BJ (cell line): ENCODE results near the gene LIMK1. TPM values are rescaled to one million over a fixed set of nuclear protein-coding genes. Genes with fewer than 3 reads are reported as not detected.

ENCODE experiments used
- CTCF ChIA-PET: fragments of 350-600 bp; formaldehyde crosslinking; extraction: SDS; loops from one replicate; lab custom pipeline; 2021; ENCODE audit warnings: antibody characterized with exemption, inconsistent platforms; lab: Yijun Ruan, JAX
- POLR2A ChIA-PET: fragments of 300-600 bp; sonication (Branson Sonifier 250); formaldehyde crosslinking; extraction: SDS; loops from one replicate; lab custom pipeline; 2021; ENCODE audit warnings: antibody characterized with exemption; lab: Charles Lee
- DNase-seq: peaks from one replicate; pipeline ENCODE4 v3.0.0-alpha.2; 2011; ENCODE audit warnings: low read depth
- H3K27me3 ChIP-seq: 2 replicates; pipeline ENCODE4 v1.6.0; 2011; ENCODE audit warnings: low read length; ENCODE audit not compliant: control insufficient read depth, insufficient read depth
- H3K36me3 ChIP-seq: 2 replicates; pipeline ENCODE4 v1.5.1; 2011; ENCODE audit warnings: low read length; ENCODE audit not compliant: control insufficient read depth, insufficient read depth
- H3K4me3 ChIP-seq: 2 replicates; pipeline ENCODE4 v1.5.1; 2011; ENCODE audit warnings: low read depth, mild to moderate bottlenecking, control low read depth, low read length
- polyA plus RNA-seq: library from polyadenylated mRNA; depleted of rRNA; stranded (reverse); fragments of >200 nt; gene quantifications from 2 replicates; pipeline ENCODE4 v1.2.3, GENCODE V29; 2011
- TF ChIP-seq, protein P1 (sequence below): IDR thresholded peaks from 2 replicates; pipeline ENCODE4 v1.5.1; 2011; ENCODE audit warnings: low read depth, mild to moderate bottlenecking, control low read depth, inconsistent platforms, low read length, moderate library complexity; ENCODE audit not compliant: insufficient read depth

The LIMK1 gene
- polyA plus RNA-seq, 1 experiment = 45.7 TPM

DNA sequence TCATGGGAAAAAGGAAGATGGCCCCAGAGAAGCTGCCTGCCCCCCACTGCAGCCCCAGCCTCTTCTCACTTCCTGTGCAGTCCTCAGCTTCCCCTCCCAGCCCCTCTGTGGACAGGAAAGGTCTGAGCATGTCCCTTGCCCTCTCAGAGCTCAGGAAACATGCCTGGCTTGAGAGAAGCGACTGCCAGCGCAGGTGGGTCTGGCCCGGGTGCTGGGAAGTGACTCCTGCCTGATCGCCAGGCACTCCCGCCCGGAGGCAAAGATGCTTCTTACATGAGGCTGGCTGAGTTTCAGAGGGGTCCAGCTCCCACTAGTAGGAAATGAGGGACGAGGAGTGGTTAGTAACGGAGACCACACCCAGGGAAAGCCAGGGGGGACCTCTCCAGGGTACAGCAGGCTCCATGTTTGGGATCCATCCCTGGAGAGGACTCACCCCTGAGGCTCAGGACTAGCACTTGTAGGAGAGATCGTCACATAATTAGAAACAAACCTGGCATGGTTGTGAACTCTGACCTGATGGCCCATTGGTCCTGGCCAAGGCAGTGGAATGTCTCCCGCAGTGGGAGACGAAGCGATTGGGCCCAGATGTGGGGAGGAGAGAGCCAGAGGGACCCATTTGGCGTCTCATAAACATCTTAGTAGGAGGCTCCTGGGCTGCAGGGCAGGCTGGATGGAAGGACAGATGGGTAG, 43.4 kb upstream of the LIMK1 start:
- H3K27me3 ChIP-seq = no peaks in the 10 kb centered on the region
- no peak overlapping the region for H3K4me3 ChIP-seq
- TF ChIP-seq, protein P1, sequence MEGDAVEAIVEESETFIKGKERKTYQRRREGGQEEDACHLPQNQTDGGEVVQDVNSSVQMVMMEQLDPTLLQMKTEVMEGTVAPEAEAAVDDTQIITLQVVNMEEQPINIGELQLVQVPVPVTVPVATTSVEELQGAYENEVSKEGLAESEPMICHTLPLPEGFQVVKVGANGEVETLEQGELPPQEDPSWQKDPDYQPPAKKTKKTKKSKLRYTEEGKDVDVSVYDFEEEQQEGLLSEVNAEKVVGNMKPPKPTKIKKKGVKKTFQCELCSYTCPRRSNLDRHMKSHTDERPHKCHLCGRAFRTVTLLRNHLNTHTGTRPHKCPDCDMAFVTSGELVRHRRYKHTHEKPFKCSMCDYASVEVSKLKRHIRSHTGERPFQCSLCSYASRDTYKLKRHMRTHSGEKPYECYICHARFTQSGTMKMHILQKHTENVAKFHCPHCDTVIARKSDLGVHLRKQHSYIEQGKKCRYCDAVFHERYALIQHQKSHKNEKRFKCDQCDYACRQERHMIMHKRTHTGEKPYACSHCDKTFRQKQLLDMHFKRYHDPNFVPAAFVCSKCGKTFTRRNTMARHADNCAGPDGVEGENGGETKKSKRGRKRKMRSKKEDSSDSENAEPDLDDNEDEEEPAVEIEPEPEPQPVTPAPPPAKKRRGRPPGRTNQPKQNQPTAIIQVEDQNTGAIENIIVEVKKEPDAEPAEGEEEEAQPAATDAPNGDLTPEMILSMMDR = no peak
- POLR2A ChIA-PET = no interaction called here
- DNase-seq = no peak
- H3K36me3 ChIP-seq = peaks cover 7% of the 10 kb centered on the region
- CTCF ChIA-PET = interaction anchor here (0.6 to 5.2 kb wide), 2 partner anchors 13 to 280 kb away, joined by 3 to 31 read pairs; partner anchors contain the start of gene ELN

DNA sequence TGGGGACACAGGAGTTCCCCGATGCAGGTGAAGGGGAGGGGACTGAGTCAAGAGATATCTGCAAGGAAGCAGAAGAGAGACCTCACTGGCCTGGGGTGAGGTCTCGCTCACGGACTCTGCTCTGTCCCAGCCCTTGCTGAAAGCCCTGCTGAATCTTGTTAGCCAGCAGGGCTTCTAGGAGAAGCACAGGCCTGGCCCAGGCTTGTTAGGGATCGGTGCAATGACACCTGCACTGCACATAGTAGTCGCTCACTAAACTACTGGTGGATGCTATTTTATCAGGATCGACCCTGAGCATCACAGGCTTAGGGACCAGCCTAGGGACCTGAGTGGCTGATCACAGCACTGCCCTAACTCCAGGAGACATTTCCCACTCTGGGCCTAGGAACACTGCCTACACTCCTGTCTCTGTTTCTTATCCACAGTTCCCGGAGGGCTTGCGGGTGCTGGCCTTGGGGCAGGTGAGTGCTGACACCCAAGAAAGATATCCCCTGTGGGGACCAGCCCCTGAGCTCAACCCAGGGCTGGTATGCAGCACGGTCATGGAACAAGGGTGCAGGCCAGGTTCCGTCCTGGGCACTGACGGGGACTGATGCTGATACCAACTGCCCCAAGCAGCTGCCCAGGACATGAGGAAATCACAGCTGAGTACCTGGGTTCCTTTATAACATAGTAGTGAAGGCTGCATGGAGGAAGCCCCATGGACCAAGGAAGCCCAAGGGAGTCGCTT, 42.6 kb upstream of the LIMK1 start:
- CTCF ChIA-PET = no interaction called here
- H3K4me3 ChIP-seq = no peak overlapping the region
- no peaks in the 10 kb centered on the region for H3K27me3 ChIP-seq
- no peak for DNase-seq
- peaks cover 7% of the 10 kb centered on the region for H3K36me3 ChIP-seq
- POLR2A ChIA-PET = no interaction called here
- TF ChIP-seq, protein P1 = no peak

DNA sequence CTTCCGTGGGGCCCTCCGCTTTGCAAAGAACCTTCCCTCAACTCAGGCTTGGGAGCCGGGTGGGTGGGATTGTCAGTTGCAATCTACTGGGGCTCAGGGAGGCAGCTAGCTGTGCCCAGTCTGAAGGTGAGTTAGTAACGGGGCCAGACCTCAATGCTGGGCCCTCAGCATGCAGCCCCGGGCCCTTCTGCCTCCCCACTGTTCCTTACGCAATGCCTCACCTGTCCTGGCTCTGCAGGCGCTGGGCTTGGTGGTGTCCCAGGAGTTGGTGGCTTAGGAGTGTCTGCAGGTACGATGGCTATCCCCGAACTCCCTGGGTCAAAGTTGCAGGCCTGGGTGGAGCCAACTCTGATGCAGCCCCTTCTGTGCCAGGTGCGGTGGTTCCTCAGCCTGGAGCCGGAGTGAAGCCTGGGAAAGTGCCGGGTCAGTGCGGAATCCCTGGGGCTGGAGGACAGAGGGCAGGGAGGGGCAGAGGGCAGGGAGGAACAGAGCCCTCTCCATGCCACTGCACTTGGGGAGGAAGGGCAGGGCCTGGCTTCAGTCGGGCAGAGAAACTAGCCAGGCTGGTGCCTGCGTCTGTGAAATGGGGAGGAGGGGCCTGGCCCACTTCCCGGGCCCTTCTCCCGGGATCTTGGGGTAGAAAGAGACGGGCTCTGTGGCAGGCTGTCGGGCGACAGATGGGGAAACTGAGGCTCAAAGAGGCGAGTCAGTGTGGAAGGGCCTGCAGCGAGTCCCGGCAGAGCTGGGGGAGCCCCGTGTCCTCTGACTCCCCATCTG, 40.7 kb upstream of the LIMK1 start:
- Histone ChIP-seq H3K27me3 (no peaks in the 10 kb centered on the region), H3K4me3 (no peak overlapping the region), H3K36me3 (peaks cover 6% of the 10 kb centered on the region)
- TF ChIP-seq, protein P1 = no peak
- DNase-seq = no peak
- CTCF ChIA-PET = interaction anchor here (1.5 to 2.0 kb wide), 2 partner anchors 16 to 27 kb away, joined by 3 to 8 read pairs; partner anchors contain the start of gene ELN
- POLR2A ChIA-PET = no interaction called here

DNA sequence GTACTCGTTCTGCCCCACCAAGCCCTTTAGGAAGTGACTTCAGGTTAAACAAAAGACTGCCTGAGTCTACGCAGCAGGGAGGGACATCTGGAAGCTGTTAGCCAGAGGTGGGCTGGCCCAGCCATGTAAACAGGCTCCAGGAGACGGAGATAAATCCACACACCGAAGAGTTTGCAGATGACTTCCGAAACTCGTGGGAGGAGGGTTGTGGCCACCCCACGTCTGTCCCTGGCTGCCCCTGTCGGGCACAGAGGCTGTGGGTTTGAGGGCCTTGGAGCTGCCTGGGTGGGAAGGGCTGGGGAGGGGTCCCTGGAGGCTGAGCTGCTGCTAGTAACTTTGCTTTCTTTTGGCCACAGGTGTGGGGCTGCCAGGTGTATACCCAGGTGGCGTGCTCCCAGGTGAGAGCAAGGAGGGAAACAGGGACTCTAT, 40.1 kb upstream of the LIMK1 start:
- DNase-seq = peak; percentile 69
- POLR2A ChIA-PET = no interaction called here
- H3K27me3 ChIP-seq = no peaks in the 10 kb centered on the region
- H3K36me3 ChIP-seq = peaks cover 10% of the 10 kb centered on the region
- CTCF ChIA-PET = interaction anchor here (0.8 to 2.0 kb wide), 4 partner anchors 16 to 26 kb away, joined by 3 to 8 read pairs (median 3); partner anchors contain the start of gene ELN
- TF ChIP-seq, protein P1 = no peak
- no peak overlapping the region for H3K4me3 ChIP-seq
